Measurements from ENCODE around the gene RTN1.

DNA sequence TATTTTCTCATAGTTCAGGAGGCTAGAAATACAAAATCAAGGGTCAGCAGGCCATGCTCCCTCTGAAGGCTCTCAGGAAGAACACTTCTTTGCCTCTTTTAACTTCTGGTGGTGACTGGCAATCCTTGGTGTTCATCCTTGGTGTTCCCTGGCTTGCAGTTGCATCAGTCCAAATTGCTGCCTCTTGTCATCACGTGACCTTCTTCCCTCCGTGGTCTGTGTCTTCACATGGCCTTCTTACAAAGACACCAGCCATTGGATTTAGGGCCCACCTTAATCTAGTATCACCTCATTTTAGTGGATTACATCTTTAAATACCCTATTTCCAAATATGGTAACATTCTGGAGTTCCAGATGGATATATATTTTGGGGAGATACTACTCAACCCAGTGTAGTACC is 41.9 kb upstream of the RTN1 start:
- TF ChIP-seq, protein P1, sequence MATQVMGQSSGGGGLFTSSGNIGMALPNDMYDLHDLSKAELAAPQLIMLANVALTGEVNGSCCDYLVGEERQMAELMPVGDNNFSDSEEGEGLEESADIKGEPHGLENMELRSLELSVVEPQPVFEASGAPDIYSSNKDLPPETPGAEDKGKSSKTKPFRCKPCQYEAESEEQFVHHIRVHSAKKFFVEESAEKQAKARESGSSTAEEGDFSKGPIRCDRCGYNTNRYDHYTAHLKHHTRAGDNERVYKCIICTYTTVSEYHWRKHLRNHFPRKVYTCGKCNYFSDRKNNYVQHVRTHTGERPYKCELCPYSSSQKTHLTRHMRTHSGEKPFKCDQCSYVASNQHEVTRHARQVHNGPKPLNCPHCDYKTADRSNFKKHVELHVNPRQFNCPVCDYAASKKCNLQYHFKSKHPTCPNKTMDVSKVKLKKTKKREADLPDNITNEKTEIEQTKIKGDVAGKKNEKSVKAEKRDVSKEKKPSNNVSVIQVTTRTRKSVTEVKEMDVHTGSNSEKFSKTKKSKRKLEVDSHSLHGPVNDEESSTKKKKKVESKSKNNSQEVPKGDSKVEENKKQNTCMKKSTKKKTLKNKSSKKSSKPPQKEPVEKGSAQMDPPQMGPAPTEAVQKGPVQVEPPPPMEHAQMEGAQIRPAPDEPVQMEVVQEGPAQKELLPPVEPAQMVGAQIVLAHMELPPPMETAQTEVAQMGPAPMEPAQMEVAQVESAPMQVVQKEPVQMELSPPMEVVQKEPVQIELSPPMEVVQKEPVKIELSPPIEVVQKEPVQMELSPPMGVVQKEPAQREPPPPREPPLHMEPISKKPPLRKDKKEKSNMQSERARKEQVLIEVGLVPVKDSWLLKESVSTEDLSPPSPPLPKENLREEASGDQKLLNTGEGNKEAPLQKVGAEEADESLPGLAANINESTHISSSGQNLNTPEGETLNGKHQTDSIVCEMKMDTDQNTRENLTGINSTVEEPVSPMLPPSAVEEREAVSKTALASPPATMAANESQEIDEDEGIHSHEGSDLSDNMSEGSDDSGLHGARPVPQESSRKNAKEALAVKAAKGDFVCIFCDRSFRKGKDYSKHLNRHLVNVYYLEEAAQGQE (IDR thresholded peaks at IDR 0.05; ENCODE audit: insufficient read depth in 1 of 2, low read depth in 2 of 2, low read length in 1 of 2), result no peak
- TF ChIP-seq POLR2AphosphoS5 (IDR thresholded peaks at IDR 0.05; ENCODE audit: low read depth, low read length), result no peak
- TF ChIP-seq, protein P2, sequence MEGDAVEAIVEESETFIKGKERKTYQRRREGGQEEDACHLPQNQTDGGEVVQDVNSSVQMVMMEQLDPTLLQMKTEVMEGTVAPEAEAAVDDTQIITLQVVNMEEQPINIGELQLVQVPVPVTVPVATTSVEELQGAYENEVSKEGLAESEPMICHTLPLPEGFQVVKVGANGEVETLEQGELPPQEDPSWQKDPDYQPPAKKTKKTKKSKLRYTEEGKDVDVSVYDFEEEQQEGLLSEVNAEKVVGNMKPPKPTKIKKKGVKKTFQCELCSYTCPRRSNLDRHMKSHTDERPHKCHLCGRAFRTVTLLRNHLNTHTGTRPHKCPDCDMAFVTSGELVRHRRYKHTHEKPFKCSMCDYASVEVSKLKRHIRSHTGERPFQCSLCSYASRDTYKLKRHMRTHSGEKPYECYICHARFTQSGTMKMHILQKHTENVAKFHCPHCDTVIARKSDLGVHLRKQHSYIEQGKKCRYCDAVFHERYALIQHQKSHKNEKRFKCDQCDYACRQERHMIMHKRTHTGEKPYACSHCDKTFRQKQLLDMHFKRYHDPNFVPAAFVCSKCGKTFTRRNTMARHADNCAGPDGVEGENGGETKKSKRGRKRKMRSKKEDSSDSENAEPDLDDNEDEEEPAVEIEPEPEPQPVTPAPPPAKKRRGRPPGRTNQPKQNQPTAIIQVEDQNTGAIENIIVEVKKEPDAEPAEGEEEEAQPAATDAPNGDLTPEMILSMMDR (IDR thresholded peaks at IDR 0.05), result no peak
- TF ChIP-seq SIN3A (IDR thresholded peaks at IDR 0.05; ENCODE audit: borderline replicate concordance, insufficient read depth, low read depth, low read length), result no peak

All from Panc1 (cell line).